ENCODE results near the gene MINAR2.

- TF ChIP-seq, protein P1, sequence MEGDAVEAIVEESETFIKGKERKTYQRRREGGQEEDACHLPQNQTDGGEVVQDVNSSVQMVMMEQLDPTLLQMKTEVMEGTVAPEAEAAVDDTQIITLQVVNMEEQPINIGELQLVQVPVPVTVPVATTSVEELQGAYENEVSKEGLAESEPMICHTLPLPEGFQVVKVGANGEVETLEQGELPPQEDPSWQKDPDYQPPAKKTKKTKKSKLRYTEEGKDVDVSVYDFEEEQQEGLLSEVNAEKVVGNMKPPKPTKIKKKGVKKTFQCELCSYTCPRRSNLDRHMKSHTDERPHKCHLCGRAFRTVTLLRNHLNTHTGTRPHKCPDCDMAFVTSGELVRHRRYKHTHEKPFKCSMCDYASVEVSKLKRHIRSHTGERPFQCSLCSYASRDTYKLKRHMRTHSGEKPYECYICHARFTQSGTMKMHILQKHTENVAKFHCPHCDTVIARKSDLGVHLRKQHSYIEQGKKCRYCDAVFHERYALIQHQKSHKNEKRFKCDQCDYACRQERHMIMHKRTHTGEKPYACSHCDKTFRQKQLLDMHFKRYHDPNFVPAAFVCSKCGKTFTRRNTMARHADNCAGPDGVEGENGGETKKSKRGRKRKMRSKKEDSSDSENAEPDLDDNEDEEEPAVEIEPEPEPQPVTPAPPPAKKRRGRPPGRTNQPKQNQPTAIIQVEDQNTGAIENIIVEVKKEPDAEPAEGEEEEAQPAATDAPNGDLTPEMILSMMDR (IDR thresholded peaks at IDR 0.05), result peak; percentile 77
- TF ChIP-seq PRDM15 (CRISPR knock-in tag; IDR thresholded peaks at IDR 0.05) (no peak), CBFB (CRISPR knock-in tag; IDR thresholded peaks at IDR 0.05; ENCODE audit: low read depth) (no peak), SMAD4 (CRISPR knock-in tag; IDR thresholded peaks at IDR 0.05) (no peak), NFYB (CRISPR knock-in tag; conservative IDR thresholded peaks at IDR 0.05; ENCODE audit: low read depth) (no peak)
These were observed 23.4 kb downstream of the MINAR2 start for GRCh38 chr5:129771058-129771838.
